PC-9 (cell line): ENCODE measurements around the gene BTN2A1. TPM values are rescaled to one million over a fixed set of nuclear protein-coding genes. Genes with fewer than 3 reads are reported as not detected.

Source experiments
- BruUV-seq: library from RNA; stranded (reverse); fragments of 400-500 nt; replicated peaks from 2 replicates; lab custom pipeline; 2021; lab: Mats Ljungman, UMichigan
- CTCF ChIA-PET: fragments of 300-600 bp; sonication (Branson Sonifier 250); formaldehyde crosslinking; loops from one replicate; lab custom pipeline; 2022; ENCODE audit warnings: antibody characterized with exemption; lab: Charles Lee
- POLR2A ChIA-PET: fragments of 300-600 bp; sonication (Branson Sonifier 250); formaldehyde crosslinking; loops from one replicate; lab custom pipeline; 2022; ENCODE audit warnings: antibody characterized with exemption; ENCODE audit not compliant: unreplicated experiment; lab: Charles Lee
- DNase-seq, 2 experiments: peaks; one replicate each; pipeline versions ENCODE4 v3.0.0 to v3.0.0-alpha.2; 2015 to 2022; ENCODE audit warnings: mixed read lengths in 1 of 2
- H2AFZ ChIP-seq: fragments of 200-600 bp; sonication (generic); 2 replicates; pipeline ENCODE4 v1.8.1; 2017; ENCODE audit warnings: antibody characterized with exemption
- H3F3A ChIP-seq: fragments of 200-600 bp; sonication (generic); 2 replicates; pipeline ENCODE4 v1.8.1; 2017; ENCODE audit warnings: antibody characterized with exemption, mild to moderate bottlenecking, low read depth; ENCODE audit not compliant: insufficient read depth
- H3K27ac ChIP-seq: fragments of 200-600 bp; sonication (generic); 2 replicates; pipeline ENCODE4 v1.6.1; 2016; ENCODE audit warnings: mixed run types
- H3K27me3 ChIP-seq: fragments of 200-600 bp; sonication (generic); 2 replicates; pipeline ENCODE4 v1.6.1; 2016; ENCODE audit warnings: low read depth, mixed run types; ENCODE audit not compliant: insufficient read depth
- H3K36me3 ChIP-seq: fragments of 200-600 bp; sonication (generic); 2 replicates; pipeline ENCODE4 v1.6.1; 2016; ENCODE audit warnings: low read depth, mixed run types
- H3K4me1 ChIP-seq: fragments of 200-600 bp; sonication (generic); replicated peaks from 2 replicates; pipeline ENCODE4 v1.6.1; 2016; ENCODE audit warnings: mixed run types; ENCODE audit not compliant: insufficient read depth
- H3K4me2 ChIP-seq: fragments of 200-600 bp; sonication (generic); 2 replicates; pipeline ENCODE4 v1.6.1; 2017; ENCODE audit warnings: mixed run types
- H3K4me3 ChIP-seq: fragments of 200-600 bp; sonication (generic); 2 replicates; pipeline ENCODE4 v1.6.1; 2016; ENCODE audit warnings: mixed run types
- H3K79me2 ChIP-seq: fragments of 200-600 bp; sonication (generic); 2 replicates; pipeline ENCODE4 v1.6.1; 2017; ENCODE audit warnings: low read depth, mixed run types
- H3K9me2 ChIP-seq: fragments of 200-600 bp; sonication (generic); 2 replicates; pipeline ENCODE4 v1.8.1; 2017; ENCODE audit warnings: mild to moderate bottlenecking; ENCODE audit not compliant: insufficient read depth
- H3K9me3 ChIP-seq: fragments of 200-600 bp; sonication (generic); 2 replicates; pipeline ENCODE4 v1.8.1; 2016; ENCODE audit warnings: low read depth; ENCODE audit not compliant: insufficient read depth
- H4K20me1 ChIP-seq: fragments of 200-600 bp; sonication (generic); 2 replicates; pipeline ENCODE4 v1.8.1; 2017; ENCODE audit not compliant: insufficient read depth
- EZH2 ChIP-seq: fragments of 200-600 bp; sonication (generic); IDR thresholded peaks from 2 replicates; pipeline ENCODE4 v1.8.0; 2017; ENCODE audit warnings: antibody characterized with exemption, low read depth
- intact Hi-C: fragments of 100-400 bp; cut with micrococcal nuclease; formaldehyde crosslinking; loops from one replicate; pipeline ENCODE4 v1.10.0; 2022; ENCODE audit not compliant: unreplicated experiment
- total RNA-seq: library from RNA; stranded (reverse); gene quantifications from 2 replicates; pipeline ENCODE4 v1.2.3, GENCODE V29; 2021
- TF ChIP-seq, protein P1 (sequence below): fragments of 200-600 bp; sonication (generic); conservative IDR thresholded peaks from 2 replicates; pipeline ENCODE4 v1.6.1; 2017; ENCODE audit warnings: mixed run types, antibody characterized with exemption, mild to moderate bottlenecking, moderate library complexity

The BTN2A1 gene
- total RNA-seq, 1 experiment from 2014 or later, result 19.5 TPM

DNA sequence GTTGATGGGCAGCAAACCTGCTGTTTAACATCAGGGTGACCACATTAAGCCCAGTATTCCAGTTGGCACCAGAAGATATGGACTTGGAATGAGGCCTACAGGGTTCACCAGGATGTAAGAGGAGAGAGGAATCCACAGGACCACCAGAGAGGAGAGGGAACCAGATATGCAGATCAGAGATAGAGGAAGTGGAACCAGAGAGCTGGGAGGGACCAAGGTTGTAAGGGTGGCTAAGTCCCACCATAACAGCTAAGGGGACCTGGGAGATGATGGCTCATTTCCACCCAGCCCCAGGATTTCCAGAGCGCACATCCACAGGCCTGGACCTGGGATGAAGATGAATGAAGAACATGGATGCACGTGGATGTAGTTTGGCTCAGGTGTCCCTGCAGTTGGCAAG is 11.1 kb downstream of the BTN2A1 start:
- TF ChIP-seq, protein P1, sequence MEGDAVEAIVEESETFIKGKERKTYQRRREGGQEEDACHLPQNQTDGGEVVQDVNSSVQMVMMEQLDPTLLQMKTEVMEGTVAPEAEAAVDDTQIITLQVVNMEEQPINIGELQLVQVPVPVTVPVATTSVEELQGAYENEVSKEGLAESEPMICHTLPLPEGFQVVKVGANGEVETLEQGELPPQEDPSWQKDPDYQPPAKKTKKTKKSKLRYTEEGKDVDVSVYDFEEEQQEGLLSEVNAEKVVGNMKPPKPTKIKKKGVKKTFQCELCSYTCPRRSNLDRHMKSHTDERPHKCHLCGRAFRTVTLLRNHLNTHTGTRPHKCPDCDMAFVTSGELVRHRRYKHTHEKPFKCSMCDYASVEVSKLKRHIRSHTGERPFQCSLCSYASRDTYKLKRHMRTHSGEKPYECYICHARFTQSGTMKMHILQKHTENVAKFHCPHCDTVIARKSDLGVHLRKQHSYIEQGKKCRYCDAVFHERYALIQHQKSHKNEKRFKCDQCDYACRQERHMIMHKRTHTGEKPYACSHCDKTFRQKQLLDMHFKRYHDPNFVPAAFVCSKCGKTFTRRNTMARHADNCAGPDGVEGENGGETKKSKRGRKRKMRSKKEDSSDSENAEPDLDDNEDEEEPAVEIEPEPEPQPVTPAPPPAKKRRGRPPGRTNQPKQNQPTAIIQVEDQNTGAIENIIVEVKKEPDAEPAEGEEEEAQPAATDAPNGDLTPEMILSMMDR, result no peak
- TF ChIP-seq EZH2, result no peak
- H3K4me3 ChIP-seq, result no peak overlapping the region
- intact Hi-C loops, result no loop called here
- ChIA-PET CTCF (no interaction called here), POLR2A (no interaction called here)
- H3K27ac ChIP-seq, result no peak overlapping the region
- H3K9me2 ChIP-seq, result no peaks in the 10 kb centered on the region
- peaks cover 20% of the 10 kb centered on the region for H3K36me3 ChIP-seq
- H3F3A ChIP-seq, result peaks cover 6% of the 10 kb centered on the region; the same call in 1 of the 2 replicates
- no peaks in the 10 kb centered on the region for H3K79me2 ChIP-seq
- H3K27me3 ChIP-seq, result no peaks in the 10 kb centered on the region
- no peaks in the 10 kb centered on the region for H3K9me3 ChIP-seq
- no peak for DNase-seq
- peaks cover 8% of the 10 kb centered on the region; the same call in 1 of the 2 replicates for H3K4me1 ChIP-seq
- no peak overlapping the region for H3K4me2 ChIP-seq
- H4K20me1 ChIP-seq, result no peaks in the 10 kb centered on the region; the same call in 1 of the 2 replicates
- BruUV-seq, result no TSS peak
- H2AFZ ChIP-seq, result no peak overlapping the region

DNA sequence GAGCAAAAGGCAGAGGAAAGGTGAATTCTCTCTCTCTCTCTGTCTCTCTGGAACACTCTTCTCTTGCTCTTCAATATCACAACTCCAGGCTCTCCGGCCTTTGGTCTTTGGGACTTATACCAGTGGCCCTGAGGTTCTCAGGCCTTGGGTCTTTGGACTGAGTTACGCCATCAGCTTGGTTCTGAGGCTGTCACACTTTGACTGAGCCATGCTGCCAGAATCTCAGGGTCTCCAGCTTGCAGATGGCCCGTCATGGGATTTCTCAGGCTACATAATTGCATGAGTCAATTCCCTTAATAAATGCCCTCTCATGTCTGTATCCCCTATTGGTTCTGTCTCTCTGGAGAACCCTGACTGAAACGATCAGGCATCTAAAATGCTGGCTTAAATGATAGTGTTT is 12.9 kb downstream of the BTN2A1 start:
- no peak overlapping the region for H3K27ac ChIP-seq
- H3K27me3 ChIP-seq, result no peaks in the 10 kb centered on the region
- H3K36me3 ChIP-seq, result peaks cover 7% of the 10 kb centered on the region; the same call in 1 of the 2 replicates
- H3K9me2 ChIP-seq, result no peaks in the 10 kb centered on the region
- H2AFZ ChIP-seq, result no peak overlapping the region
- TF ChIP-seq EZH2, result no peak
- TF ChIP-seq, protein P1, result no peak
- ChIA-PET POLR2A (no interaction called here), CTCF (no interaction called here)
- no peaks in the 10 kb centered on the region for H3K79me2 ChIP-seq
- H3K4me3 ChIP-seq, result no peak overlapping the region
- intact Hi-C loops, result no loop called here
- DNase-seq, result no peak
- H3K4me2 ChIP-seq, result no peak overlapping the region
- H4K20me1 ChIP-seq, result no peaks in the 10 kb centered on the region; the same call in 1 of the 2 replicates
- H3K9me3 ChIP-seq, result no peaks in the 10 kb centered on the region
- no TSS peak for BruUV-seq
- H3F3A ChIP-seq, result peaks cover 11% of the 10 kb centered on the region; the same call in 1 of the 2 replicates
- peaks cover 22% of the 10 kb centered on the region for H3K4me1 ChIP-seq

DNA sequence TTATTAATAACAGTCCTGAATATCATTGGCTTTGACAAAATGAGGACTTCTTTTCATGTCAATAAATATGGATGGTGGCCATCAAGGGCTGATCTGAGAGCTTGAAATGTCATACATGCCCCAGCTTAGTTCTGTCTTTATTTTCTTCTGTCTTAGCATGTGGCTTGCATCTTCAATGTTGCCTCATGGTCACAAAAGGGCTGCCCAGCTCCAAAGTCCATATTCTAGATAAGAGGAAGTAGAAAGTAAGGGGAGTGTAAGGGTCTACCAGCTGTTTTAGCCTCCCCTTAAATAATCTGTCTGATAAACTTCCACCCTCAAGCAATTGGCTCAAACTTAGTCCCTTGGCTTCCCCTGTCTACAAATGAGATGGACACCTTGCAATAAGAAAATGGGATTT is 14.2 kb downstream of the BTN2A1 start:
- CTCF ChIA-PET, result no interaction called here
- Histone ChIP-seq H3K36me3 (peaks cover 7% of the 10 kb centered on the region; the same call in 1 of the 2 replicates), H3K4me3 (no peak overlapping the region), H3K9me3 (no peaks in the 10 kb centered on the region), H3K9me2 (no peaks in the 10 kb centered on the region), H3K4me2 (no peak overlapping the region), H3F3A (peaks cover 14% of the 10 kb centered on the region; the same call in 1 of the 2 replicates), H4K20me1 (no peaks in the 10 kb centered on the region), H2AFZ (no peak overlapping the region), H3K27me3 (no peaks in the 10 kb centered on the region), H3K4me1 (peaks cover 29% of the 10 kb centered on the region), H3K79me2 (no peaks in the 10 kb centered on the region), H3K27ac (no peak overlapping the region)
- no TSS peak for BruUV-seq
- DNase-seq, result no peak
- POLR2A ChIA-PET, result interaction anchor here (0.6 kb wide), 1 partner anchor 65 kb away, joined by 3 read pairs; no protein-coding TSS in a partner anchor
- intact Hi-C loops, result no loop called here
- TF ChIP-seq, protein P1, result no peak
- no peak for TF ChIP-seq EZH2
